ENCODE results near the gene FLII. TPM values are rescaled to one million over a fixed set of nuclear protein-coding genes. Genes with fewer than 3 reads are reported as not detected.
A peak's percentile ranks its signal among the peaks of the same experiment; 100 is the strongest.

The FLII gene
- total and polyA plus RNA-seq, 2 donors (not counting 3 experiments of a cell fraction or from before 2014, with no cell fraction given), result 397 to 582 TPM

GRCh38 chr17:18257268-18257981 lies 1.1 kb downstream of the FLII start:
- dilution Hi-C loops (cut with MboI; ENCODE audit: extremely low pct_ligation_motif_present, low sequenced_read_pairs), result no loop called here
- TF ChIP-seq JUN (IDR thresholded peaks at IDR 0.05; ENCODE audit: borderline replicate concordance, insufficient read depth, insufficient read length, low read depth), result no peak
- TF ChIP-seq POLR2A (IDR thresholded peaks at IDR 0.05; ENCODE audit: low read depth, low read length), result no peak
- TF ChIP-seq FOS (IDR thresholded peaks at IDR 0.05; ENCODE audit: borderline replicate concordance, insufficient read depth, low read length), result no peak
- no peak for TF ChIP-seq EZH2 (IDR thresholded peaks at IDR 0.05; ENCODE audit: borderline replicate concordance, low read depth, low read length, severe bottlenecking)
- TF ChIP-seq, protein P1, sequence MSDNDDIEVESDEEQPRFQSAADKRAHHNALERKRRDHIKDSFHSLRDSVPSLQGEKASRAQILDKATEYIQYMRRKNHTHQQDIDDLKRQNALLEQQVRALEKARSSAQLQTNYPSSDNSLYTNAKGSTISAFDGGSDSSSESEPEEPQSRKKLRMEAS (IDR thresholded peaks at IDR 0.05; ENCODE audit: insufficient read depth, insufficient read length), result no peak
- no peak for TF ChIP-seq POLR2AphosphoS5 (IDR thresholded peaks at IDR 0.05; ENCODE audit: insufficient read depth, low read depth, low read length)
- TF ChIP-seq GATA2 (IDR thresholded peaks at IDR 0.05; ENCODE audit: insufficient read depth, insufficient read length, low read depth, low read length), result no peak
- no peak for TF ChIP-seq MYC (IDR thresholded peaks at IDR 0.05; ENCODE audit: low read depth, low read length)
- TF ChIP-seq, protein P2, sequence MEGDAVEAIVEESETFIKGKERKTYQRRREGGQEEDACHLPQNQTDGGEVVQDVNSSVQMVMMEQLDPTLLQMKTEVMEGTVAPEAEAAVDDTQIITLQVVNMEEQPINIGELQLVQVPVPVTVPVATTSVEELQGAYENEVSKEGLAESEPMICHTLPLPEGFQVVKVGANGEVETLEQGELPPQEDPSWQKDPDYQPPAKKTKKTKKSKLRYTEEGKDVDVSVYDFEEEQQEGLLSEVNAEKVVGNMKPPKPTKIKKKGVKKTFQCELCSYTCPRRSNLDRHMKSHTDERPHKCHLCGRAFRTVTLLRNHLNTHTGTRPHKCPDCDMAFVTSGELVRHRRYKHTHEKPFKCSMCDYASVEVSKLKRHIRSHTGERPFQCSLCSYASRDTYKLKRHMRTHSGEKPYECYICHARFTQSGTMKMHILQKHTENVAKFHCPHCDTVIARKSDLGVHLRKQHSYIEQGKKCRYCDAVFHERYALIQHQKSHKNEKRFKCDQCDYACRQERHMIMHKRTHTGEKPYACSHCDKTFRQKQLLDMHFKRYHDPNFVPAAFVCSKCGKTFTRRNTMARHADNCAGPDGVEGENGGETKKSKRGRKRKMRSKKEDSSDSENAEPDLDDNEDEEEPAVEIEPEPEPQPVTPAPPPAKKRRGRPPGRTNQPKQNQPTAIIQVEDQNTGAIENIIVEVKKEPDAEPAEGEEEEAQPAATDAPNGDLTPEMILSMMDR (IDR thresholded peaks at IDR 0.05; ENCODE audit: extremely low read depth in 1 of 2, insufficient read depth in 1 of 2, low read depth in 1 of 2, low read length in 2 of 2), result no peak
- Histone ChIP-seq H4K20me1 (replicated peaks; ENCODE audit: control insufficient read depth, extremely low read depth, insufficient read depth, low read length) (no peaks in the 10 kb centered on the region), H3K36me3 (ENCODE audit: control insufficient read depth in 2 of 2, extremely low read depth in 1 of 2, insufficient read depth in 2 of 2, low read length in 2 of 2) (peaks cover 4 to 38% of the 10 kb centered on the region in 2 experiments), H3K4me3 (replicated peaks in 1 of 3; ENCODE audit: insufficient read depth in 1 of 3, low read depth in 1 of 3, low read length in 3 of 3) (peak overlapping the region; percentile 66 to 84 (median 82)), H3K9me1 (replicated peaks; ENCODE audit: control insufficient read depth, extremely low read depth, insufficient read depth, low read length) (no peaks in the 10 kb centered on the region), H3K4me1 (ENCODE audit: control insufficient read depth, extremely low read depth, insufficient read depth, low read length) (peaks cover 14% of the 10 kb centered on the region), H3K4me2 (ENCODE audit: insufficient read depth, low read length) (peak overlapping the region; percentile 26), H3K27me3 (ENCODE audit: control insufficient read depth in 2 of 2, insufficient read depth in 2 of 2, low read length in 2 of 2) (no peaks in the 10 kb centered on the region), H3K9ac (replicated peaks; ENCODE audit: extremely low read depth, insufficient read depth, low read length) (peak overlapping the region; percentile 82), H3K9me3 (replicated peaks; ENCODE audit: control insufficient read depth, insufficient read depth, low read length) (no peaks in the 10 kb centered on the region), H2AFZ (ENCODE audit: low read depth, low read length) (peak overlapping the region; percentile 79), H3K27ac (ENCODE audit: insufficient read depth, low read depth, low read length) (peak overlapping the region; percentile 85), H3K79me2 (ENCODE audit: control insufficient read depth, insufficient read depth, low read length) (peaks cover 23% of the 10 kb centered on the region)
- intact Hi-C loops (cut with micrococcal nuclease), result no loop called here
- ChIA-PET CTCF (interaction anchor here (2.5 kb wide), 1 partner anchor 9 kb away, joined by 12 read pairs; no protein-coding TSS in a partner anchor), POLR2A (no interaction called here)
- no peak for FAIRE-seq
- DNase-seq (ENCODE audit: low read depth, low spot score), result no peak
- BruUV-seq (replicated peaks), result TSS peak; percentile 9

All from endothelial cell of umbilical vein (primary cell).